K562 (cell line): ENCODE data around the gene ROBO2. TPM values are rescaled to one million over a fixed set of nuclear protein-coding genes. Genes with fewer than 3 reads are reported as not detected.

Experiments
- ATAC-seq: fragments of 200-7000 bp; cut with Tn5 transposase; 3 replicates; pipeline ENCODE4 v1.9.1; 2020; ENCODE audit warnings: moderate library complexity
- BruUV-seq: library from RNA; stranded (reverse); fragments of 400-500 nt; replicated peaks from 2 replicates; lab custom pipeline; 2021; lab: Mats Ljungman, UMichigan
- CTCF ChIA-PET: fragments of 300-600 bp; formaldehyde crosslinking; extraction: SDS; loops from one replicate; lab custom pipeline; 2021; ENCODE audit warnings: low intra/inter-chr PET ratio; lab: Yijun Ruan, JAX
- POLR2A ChIA-PET: fragments of 300-600, 350-650 bp; sonication (Branson Sonifier 250); formaldehyde crosslinking; extraction: SDS; loops from one replicate; lab custom pipeline; 2021; ENCODE audit warnings: antibody characterized with exemption, inconsistent platforms; lab: Yijun Ruan, JAX
- DNase-seq, 4 experiments: peaks; one replicate each; pipeline versions ENCODE4 v3.0.0 to v3.0.0-alpha.2; 2011 to 2018; ENCODE audit warnings: low spot score in 3 of 4, mixed read lengths in 3 of 4; ENCODE audit errors: extremely low read depth in 1 of 4
- FAIRE-seq: peaks from 2 replicates; lab custom pipeline; 2011; peaks lifted over from hg19 to GRCh38; lab: Jason Lieb, UNC
- H2AFZ ChIP-seq: 2 replicates; pipeline ENCODE4 v1.6.0; 2011; ENCODE audit warnings: low read depth, low read length, control low read depth, inconsistent platforms
- H3K27ac ChIP-seq: fragments of 200-600 bp; 3 replicates; pipeline ENCODE4 v1.8.0; 2011; ENCODE audit warnings: low read depth, mild to moderate bottlenecking, control low read depth, inconsistent platforms, low read length, moderate library complexity, mixed read lengths; ENCODE audit errors: extremely low read depth
- H3K27me3 ChIP-seq, 2 experiments: fragments of 300-600 bp in 1 of 2; 2 replicates in 1 of 2; 3 replicates in 1 of 2; pipeline versions ENCODE4 v1.6.0 to v1.8.0; 2011; ENCODE audit warnings: inconsistent platforms in 2 of 2, low read length in 2 of 2, mild to moderate bottlenecking in 1 of 2, mixed read lengths in 1 of 2, moderate library complexity in 1 of 2; ENCODE audit not compliant: control insufficient read depth in 2 of 2, insufficient read depth in 2 of 2
- H3K36me3 ChIP-seq: fragments of 300-600 bp; 3 replicates; pipeline ENCODE4 v1.8.0; 2011; ENCODE audit warnings: mild to moderate bottlenecking, low read length, inconsistent platforms; ENCODE audit not compliant: control insufficient read depth, insufficient read depth
- H3K4me1 ChIP-seq, 2 experiments: fragments of 200-600 bp in 1 of 2; replicated peaks in 1 of 2; 2 replicates in 1 of 2; 3 replicates in 1 of 2; pipeline versions ENCODE4 v1.5.1 to v1.8.0; 2011; ENCODE audit warnings: inconsistent platforms in 2 of 2, low read length in 2 of 2, mild to moderate bottlenecking in 1 of 2, mixed read lengths in 1 of 2, moderate library complexity in 1 of 2; ENCODE audit not compliant: control insufficient read depth in 2 of 2, insufficient read depth in 2 of 2
- H3K4me2 ChIP-seq: 2 replicates; pipeline ENCODE4 v1.6.1; 2011; ENCODE audit warnings: low read length, control low read depth, inconsistent platforms, mixed read lengths; ENCODE audit not compliant: insufficient read depth
- H3K4me3 ChIP-seq: fragments of 200-600 bp; sonication (generic), shearing (Covaris generic); 2 replicates; pipeline ENCODE4 v1.5.1; 2016; ENCODE audit warnings: control low read depth, inconsistent platforms
- H3K79me2 ChIP-seq: fragments of 200-600 bp; 3 replicates; pipeline ENCODE4 v1.8.0; 2011; ENCODE audit warnings: low read length, inconsistent platforms; ENCODE audit not compliant: control insufficient read depth, insufficient read depth
- H3K9ac ChIP-seq, 2 experiments: 2 replicates each; pipeline versions ENCODE4 v1.6.0 to v1.6.1; 2011; ENCODE audit warnings: low read depth in 2 of 2, low read length in 2 of 2, control low read depth in 1 of 2, inconsistent platforms in 1 of 2, mild to moderate bottlenecking in 1 of 2, mixed read lengths in 1 of 2; ENCODE audit not compliant: insufficient read depth in 1 of 2
- H3K9me1 ChIP-seq: one replicate; pipeline ENCODE4 v1.6.0; 2011; ENCODE audit warnings: inconsistent platforms, mild to moderate bottlenecking, low read length, moderate library complexity; ENCODE audit not compliant: control insufficient read depth, insufficient read depth
- H3K9me3 ChIP-seq: replicated peaks from 2 replicates; pipeline ENCODE4 v1.5.1; 2011; ENCODE audit warnings: low read depth, low read length, inconsistent platforms; ENCODE audit not compliant: control insufficient read depth, insufficient read depth
- H4K20me1 ChIP-seq: replicated peaks from 2 replicates; pipeline ENCODE4 v1.6.1; 2011; ENCODE audit warnings: low read length, inconsistent platforms, mixed read lengths; ENCODE audit not compliant: control insufficient read depth, insufficient read depth
- DDX20 ChIP-seq: fragments of 450-650 bp; IDR thresholded peaks from 2 replicates; pipeline ENCODE4 v1.6.1; 2016; ENCODE audit warnings: missing genetic modification characterization, low read depth, mild to moderate bottlenecking, missing compliant biosample characterization, moderate library complexity
- GABPA ChIP-seq: fragments of 200-800 bp; sonication (Bioruptor generic); conservative IDR thresholded peaks from 2 replicates; pipeline ENCODE4 v1.6.1; 2016; ENCODE audit warnings: low read depth, missing genetic modification characterization, missing compliant biosample characterization
- MAFG ChIP-seq: fragments of 450-650 bp; conservative IDR thresholded peaks from 2 replicates; pipeline ENCODE4 v1.6.1; 2016; ENCODE audit warnings: missing genetic modification characterization, missing compliant biosample characterization
- POLR3A ChIP-seq: IDR thresholded peaks from 2 replicates; pipeline ENCODE4 v1.6.1; 2011; ENCODE audit warnings: borderline replicate concordance, mild to moderate bottlenecking, moderate library complexity; ENCODE audit not compliant: insufficient read length, insufficient read depth; ENCODE audit errors: extremely low read depth
- SAFB ChIP-seq: fragments of 200-400 bp; formaldehyde crosslinking; IDR thresholded peaks from 2 replicates; pipeline ENCODE4 v1.6.1; 2017; ENCODE audit warnings: low read depth, low read length, borderline replicate concordance
- THRB ChIP-seq: fragments of 450-650 bp; formaldehyde crosslinking; conservative IDR thresholded peaks from 2 replicates; pipeline ENCODE4 v1.4.0; 2022; ENCODE audit warnings: mild to moderate bottlenecking, missing genetic modification characterization
- WHSC1 ChIP-seq: IDR thresholded peaks from one replicate; pipeline ENCODE4 v1.6.1; 2012; ENCODE audit warnings: low read length, control low read depth, inconsistent platforms
- ZNF140 ChIP-seq: fragments of 250-450 bp; sonication (Bioruptor Pico); IDR thresholded peaks from 2 replicates; pipeline ENCODE4 v1.8.0; 2021; ENCODE audit warnings: moderate library complexity, mild to moderate bottlenecking, inconsistent platforms
- ZNF146 ChIP-seq: IDR thresholded peaks from one replicate; pipeline ENCODE4 v1.6.1; 2018; ENCODE audit warnings: missing compliant biosample characterization; ENCODE audit not compliant: unreplicated experiment
- ZNF785 ChIP-seq: fragments of 250-450 bp; sonication (Bioruptor Pico); IDR thresholded peaks from 2 replicates; pipeline ENCODE4 v1.4.0; 2020; ENCODE audit warnings: mild to moderate bottlenecking
- ZZZ3 ChIP-seq: fragments of 450-650 bp; IDR thresholded peaks from 2 replicates; pipeline ENCODE4 v1.6.1; 2016; ENCODE audit warnings: antibody characterized with exemption, mild to moderate bottlenecking, moderate library complexity
- WGBS: fragments of 100-300 bp; shearing (Covaris generic); methylation state at CpG from one replicate; pipeline ENCODE4 v1.1.6; 2016; ENCODE audit warnings: low coverage, mixed read lengths; ENCODE audit not compliant: insufficient coverage; ENCODE audit errors: missing lambda C conversion rate; 5-methylcytosine and 5-hydroxymethylcytosine counted together
- in situ Hi-C: fragments of 300-500 bp; cut with MboI; formaldehyde crosslinking; loops from 4 replicates; pipeline ENCODE4 v1.15.0; 2018; ENCODE audit warnings: inconsistent platforms, mixed read lengths
- intact Hi-C: fragments of 100-400 bp; cut with micrococcal nuclease; formaldehyde crosslinking; loops from 2 replicates; pipeline ENCODE4 v1.14.2; 2022
- polyA plus RNA-seq, 8 experiments: library from polyadenylated mRNA; depleted of rRNA in 4 of 8; stranded (reverse) in 5 of 8; unstranded in 3 of 8; fragments of >200 nt; fragmentation: Nextera tagmentation in 2 of 8; fragmentation: Illumina TruSeq in 1 of 8; extraction: Ambion mirVana in 2 of 8; extraction: Trizol in 1 of 8; gene quantifications; 2 replicates each; pipeline versions ENCODE4 v1.2.1 to v1.2.3, GENCODE V29; 2011 to 2014; ENCODE audit warnings: inconsistent platforms in 1 of 8, missing spikeins in 1 of 8
- total RNA-seq, 7 experiments: library from RNA; depleted of rRNA in 6 of 7; stranded (reverse); fragments of >200 nt in 6 of 7; fragmentation: Illumina TruSeq in 2 of 7; extraction: Trizol in 2 of 7; gene quantifications; 2 replicates each; pipeline versions ENCODE4 v1.2.1 to v1.2.3, GENCODE V29; 2011 to 2021; ENCODE audit warnings: low replicate concordance in 1 of 7
- TF ChIP-seq, protein P1 (sequence below): fragments of 450-650 bp; IDR thresholded peaks from 2 replicates; pipeline ENCODE4 v1.6.1; 2014; ENCODE audit warnings: low read depth, mild to moderate bottlenecking, moderate library complexity, borderline replicate concordance
- TF ChIP-seq, protein P2 (sequence below): fragments of 450-650 bp; IDR thresholded peaks from 2 replicates; pipeline ENCODE4 v1.6.1; 2018; ENCODE audit warnings: mild to moderate bottlenecking, low read depth; ENCODE audit not compliant: partially characterized antibody

Gene ROBO2
- total and polyA plus RNA-seq, 9 of the 15 experiments (the other 6 are each of a cell fraction or from before 2014, with no cell fraction given), result 0.84 to 3.0 (median 1.7) TPM

DNA sequence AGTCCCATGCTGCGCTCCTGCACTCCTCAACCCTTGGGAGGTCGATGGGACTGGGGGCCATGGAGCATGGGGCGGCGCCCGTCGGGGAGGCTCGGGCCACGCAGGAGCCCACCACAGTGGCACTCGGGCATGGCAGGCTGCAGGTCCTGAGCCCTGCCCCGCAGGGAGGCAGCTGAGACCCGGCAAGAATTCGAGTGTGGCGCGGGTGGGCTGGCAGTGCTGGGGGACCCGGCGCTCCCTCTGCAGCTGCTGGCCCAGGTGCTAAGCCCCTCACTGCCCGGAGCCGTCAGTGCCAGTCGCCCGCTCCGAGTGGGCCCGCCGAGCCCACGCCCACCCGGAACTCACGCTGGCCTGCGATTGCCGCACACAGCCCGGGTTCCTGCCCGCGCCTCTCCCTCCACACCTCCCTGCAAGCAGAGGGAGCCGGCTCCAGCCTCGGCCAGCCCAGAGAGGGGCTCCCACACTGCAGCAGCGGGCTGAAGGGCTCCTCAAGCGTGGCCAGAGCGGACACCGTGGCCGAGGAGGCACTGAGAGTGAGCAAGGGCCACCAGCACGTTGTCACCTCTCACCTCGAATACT lies 200.3 kb downstream of the ROBO2 start:
- 55% methylated on average over 3 of the region's 40 CpGs for WGBS
- DNase-seq (no peak), ATAC-seq (no peak), FAIRE-seq (no peak)
- H3K4me2 ChIP-seq, result no peak overlapping the region
- H4K20me1 ChIP-seq, result no peaks in the 10 kb centered on the region
- no peak overlapping the region for H3K9ac ChIP-seq
- no peaks in the 10 kb centered on the region for H3K9me3 ChIP-seq
- no peaks in the 10 kb centered on the region for H3K79me2 ChIP-seq
- no peaks in the 10 kb centered on the region for H3K9me1 ChIP-seq
- no peaks in the 10 kb centered on the region; a peak in 3 of 5 replicates for H3K4me1 ChIP-seq
- in situ Hi-C loops, result no loop called here
- intact Hi-C loops, result no loop called here
- H3K27me3 ChIP-seq, result no peaks in the 10 kb centered on the region
- TF ChIP-seq, protein P1, sequence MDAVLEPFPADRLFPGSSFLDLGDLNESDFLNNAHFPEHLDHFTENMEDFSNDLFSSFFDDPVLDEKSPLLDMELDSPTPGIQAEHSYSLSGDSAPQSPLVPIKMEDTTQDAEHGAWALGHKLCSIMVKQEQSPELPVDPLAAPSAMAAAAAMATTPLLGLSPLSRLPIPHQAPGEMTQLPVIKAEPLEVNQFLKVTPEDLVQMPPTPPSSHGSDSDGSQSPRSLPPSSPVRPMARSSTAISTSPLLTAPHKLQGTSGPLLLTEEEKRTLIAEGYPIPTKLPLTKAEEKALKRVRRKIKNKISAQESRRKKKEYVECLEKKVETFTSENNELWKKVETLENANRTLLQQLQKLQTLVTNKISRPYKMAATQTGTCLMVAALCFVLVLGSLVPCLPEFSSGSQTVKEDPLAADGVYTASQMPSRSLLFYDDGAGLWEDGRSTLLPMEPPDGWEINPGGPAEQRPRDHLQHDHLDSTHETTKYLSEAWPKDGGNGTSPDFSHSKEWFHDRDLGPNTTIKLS, result no peak
- no peak for TF ChIP-seq ZNF140 (CRISPR knock-in tag)
- TF ChIP-seq MAFG (tag), result no peak
- no peak for TF ChIP-seq GABPA (tag)
- TF ChIP-seq, protein P2, sequence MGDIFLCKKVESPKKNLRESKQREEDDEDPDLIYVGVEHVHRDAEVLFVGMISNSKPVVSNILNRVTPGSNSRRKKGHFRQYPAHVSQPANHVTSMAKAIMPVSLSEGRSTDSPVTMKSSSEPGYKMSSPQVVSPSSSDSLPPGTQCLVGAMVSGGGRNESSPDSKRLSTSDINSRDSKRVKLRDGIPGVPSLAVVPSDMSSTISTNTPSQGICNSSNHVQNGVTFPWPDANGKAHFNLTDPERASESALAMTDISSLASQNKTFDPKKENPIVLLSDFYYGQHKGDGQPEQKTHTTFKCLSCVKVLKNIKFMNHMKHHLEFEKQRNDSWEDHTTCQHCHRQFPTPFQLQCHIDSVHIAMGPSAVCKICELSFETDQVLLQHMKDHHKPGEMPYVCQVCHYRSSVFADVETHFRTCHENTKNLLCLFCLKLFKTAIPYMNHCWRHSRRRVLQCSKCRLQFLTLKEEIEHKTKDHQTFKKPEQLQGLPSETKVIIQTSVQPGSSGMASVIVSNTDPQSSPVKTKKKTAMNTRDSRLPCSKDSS, result no peak
- TF ChIP-seq WHSC1, result no peak
- no peak for TF ChIP-seq THRB (CRISPR knock-in tag)
- TF ChIP-seq SAFB, result no peak
- TF ChIP-seq DDX20 (tag), result no peak
- TF ChIP-seq ZZZ3, result no peak
- no peak for TF ChIP-seq ZNF146 (CRISPR knock-in tag)
- TF ChIP-seq POLR3A, result no peak
- no peak for TF ChIP-seq ZNF785
- POLR2A ChIA-PET, result no interaction called here
- CTCF ChIA-PET, result no interaction called here
- H2AFZ ChIP-seq, result no peak overlapping the region
- H3K4me3 ChIP-seq, result no peak overlapping the region
- no peak overlapping the region for H3K27ac ChIP-seq
- H3K36me3 ChIP-seq, result no peaks in the 10 kb centered on the region
- no TSS peak for BruUV-seq
